ENCODE data around the gene SYNE1.
"Not testable (repeated sequence)": the region's sequence is repeated elsewhere in the genome, so short reads cannot be mapped to it uniquely, and the experiment has no call there.

SYNE1 gene

GRCh38 chr6:152160346-152160745, 476.8 kb downstream of the SYNE1 start:
- DNase-seq: no peak

GRCh38 chr6:152155792-152156191, 481.4 kb downstream of the SYNE1 start:
- DNase-seq: no peak

- no peak for DNase-seq
Measured at GRCh38 chr6:152154559-152155356, 482.4 kb downstream of the SYNE1 start.

- no peak for DNase-seq
Measured at GRCh38 chr6:152151920-152152319, 485.2 kb downstream of the SYNE1 start.

GRCh38 chr6:152150196-152150595, 487.0 kb downstream of the SYNE1 start:
- no peak for DNase-seq

GRCh38 chr6:152148412-152148811, 488.8 kb downstream of the SYNE1 start:
- DNase-seq: no peak

- no peak for DNase-seq
Measured at GRCh38 chr6:152147269-152147668, 489.9 kb downstream of the SYNE1 start.

GRCh38 chr6:152146385-152146784, 490.8 kb downstream of the SYNE1 start:
- DNase-seq: no peak

- DNase-seq: no peak
Measured at GRCh38 chr6:152143359-152143758, 493.8 kb downstream of the SYNE1 start.

- no peak for DNase-seq
Measured at GRCh38 chr6:152142105-152142504, 495.1 kb downstream of the SYNE1 start.

- not testable (repeated sequence) for DNase-seq
Measured at GRCh38 chr6:152138344-152138743, 498.8 kb downstream of the SYNE1 start.

GRCh38 chr6:152136449-152136825, 500.7 kb downstream of the SYNE1 start:
- DNase-seq: no peak

GRCh38 chr6:152135755-152136448, 501.3 kb downstream of the SYNE1 start:
- DNase-seq: no peak

GRCh38 chr6:152130441-152130840, 506.7 kb downstream of the SYNE1 start:
- DNase-seq: no peak

GRCh38 chr6:152129691-152130151, 507.4 kb downstream of the SYNE1 start:
- no peak for DNase-seq

GRCh38 chr6:152127432-152128165, 509.6 kb downstream of the SYNE1 start:
- DNase-seq: no peak

- DNase-seq: peak; percentile 61
Measured at GRCh38 chr6:152124429-152125074, 512.6 kb downstream of the SYNE1 start.

- DNase-seq: no peak
Measured at GRCh38 chr6:152123076-152123475, 514.1 kb downstream of the SYNE1 start.

- DNase-seq: no peak
Measured at GRCh38 chr6:152122434-152122833, 514.7 kb downstream of the SYNE1 start.

- no peak for DNase-seq
Measured at GRCh38 chr6:152121910-152122309, 515.3 kb downstream of the SYNE1 start.

- no peak for DNase-seq
Measured at GRCh38 chr6:152119831-152120230, 517.3 kb downstream of the SYNE1 start.

GRCh38 chr6:152118678-152119077, 518.5 kb downstream of the SYNE1 start:
- DNase-seq: no peak

- no peak for DNase-seq
Measured at GRCh38 chr6:152118224-152118623, 518.9 kb downstream of the SYNE1 start.

All from hematopoietic multipotent progenitor cell treated with erythropoietin and hydrocortisone succinate and interleukin-3 and kit ligand, for 8 days (in vitro differentiated cells).